ENCODE data around the gene TLX3.
A peak's percentile ranks its signal among the peaks of the same experiment; 100 is the strongest.
"Not testable (repeated sequence)": the region's sequence is repeated elsewhere in the genome, so short reads cannot be mapped to it uniquely, and the experiment has no call there.

The TLX3 gene

GRCh38 chr5:171308453-171309275 lies at the start of gene TLX3:
Gene TLX3, plus strand, starts transcription at chr5:171309248. Its CDS starts 118 bp downstream, at chr5:171309366.
- DNase-seq = peak; percentile 96

GRCh38 chr5:171261361-171261760 lies 47.7 kb upstream of the TLX3 start:
- DNase-seq = no peak

GRCh38 chr5:171261904-171262303 lies 47.1 kb upstream of the TLX3 start:
- DNase-seq = no peak

- DNase-seq = no peak
These were observed 45.9 kb upstream of the TLX3 start for GRCh38 chr5:171263181-171263580.

GRCh38 chr5:171264843-171265242 lies 44.2 kb upstream of the TLX3 start:
- DNase-seq = no peak

- no peak for DNase-seq
These were observed 40.1 kb upstream of the TLX3 start for GRCh38 chr5:171268700-171269620.

- DNase-seq = no peak
These were observed 39.3 kb upstream of the TLX3 start for GRCh38 chr5:171269717-171270116.

GRCh38 chr5:171270136-171270535 lies 38.9 kb upstream of the TLX3 start:
- DNase-seq = no peak

GRCh38 chr5:171271798-171272197 lies 37.2 kb upstream of the TLX3 start:
- no peak for DNase-seq

GRCh38 chr5:171272996-171273970 lies 35.8 kb upstream of the TLX3 start:
- DNase-seq = no peak

GRCh38 chr5:171275841-171276544 lies 33.1 kb upstream of the TLX3 start:
- no peak for DNase-seq

GRCh38 chr5:171283753-171284152 lies 25.3 kb upstream of the TLX3 start:
- no peak for DNase-seq

GRCh38 chr5:171285465-171285864 lies 23.6 kb upstream of the TLX3 start:
- no peak for DNase-seq

- DNase-seq = no peak
These were observed 21.0 kb upstream of the TLX3 start for GRCh38 chr5:171288066-171288465.

- DNase-seq = no peak
These were observed 17.7 kb upstream of the TLX3 start for GRCh38 chr5:171291371-171291770.

- DNase-seq = no peak
These were observed 13.7 kb upstream of the TLX3 start for GRCh38 chr5:171295299-171295698.

- DNase-seq = no peak
These were observed 13.2 kb upstream of the TLX3 start for GRCh38 chr5:171295801-171296200.

- DNase-seq = not testable (repeated sequence)
These were observed 11.1 kb upstream of the TLX3 start for GRCh38 chr5:171297941-171298340.

GRCh38 chr5:171299228-171299627 lies 9.8 kb upstream of the TLX3 start:
- no peak for DNase-seq

GRCh38 chr5:171299851-171300250 lies 9.2 kb upstream of the TLX3 start:
- DNase-seq = no peak

- DNase-seq = no peak
These were observed 8.7 kb upstream of the TLX3 start for GRCh38 chr5:171300358-171300757.

- DNase-seq = no peak
These were observed 2.9 kb upstream of the TLX3 start for GRCh38 chr5:171306166-171306565.
